ENCODE results near the gene DOCK3.
A peak's percentile ranks its signal among the peaks of the same experiment; 100 is the strongest.
"Not testable (repeated sequence)": the region's sequence is repeated elsewhere in the genome, so short reads cannot be mapped to it uniquely, and the experiment has no call there.

Gene DOCK3

DNA sequence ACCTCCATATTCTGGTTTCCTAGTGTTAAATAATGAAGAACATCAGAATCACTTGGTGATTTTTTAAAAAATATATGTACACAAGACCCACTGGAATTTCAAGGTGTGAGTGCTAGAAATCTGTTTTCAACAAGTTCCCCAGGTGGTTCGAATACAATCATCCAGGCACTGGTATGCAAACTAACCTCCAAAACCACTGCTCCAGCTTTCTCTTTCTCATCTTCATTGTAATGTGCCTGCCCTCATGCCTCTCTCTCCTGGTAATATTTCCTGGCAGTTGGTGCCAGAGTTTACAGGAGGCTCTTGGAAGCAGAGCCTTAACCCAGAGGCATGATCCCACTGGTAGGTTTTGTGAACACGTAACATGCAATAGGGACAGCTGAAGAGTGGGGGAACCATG, 547.2 kb downstream of the DOCK3 start:
- no peak for DNase-seq (ENCODE audit: low spot score)

GRCh38 chr3:51224283-51224682, 549.6 kb downstream of the DOCK3 start:
- DNase-seq (ENCODE audit: low spot score) = no peak

DNA sequence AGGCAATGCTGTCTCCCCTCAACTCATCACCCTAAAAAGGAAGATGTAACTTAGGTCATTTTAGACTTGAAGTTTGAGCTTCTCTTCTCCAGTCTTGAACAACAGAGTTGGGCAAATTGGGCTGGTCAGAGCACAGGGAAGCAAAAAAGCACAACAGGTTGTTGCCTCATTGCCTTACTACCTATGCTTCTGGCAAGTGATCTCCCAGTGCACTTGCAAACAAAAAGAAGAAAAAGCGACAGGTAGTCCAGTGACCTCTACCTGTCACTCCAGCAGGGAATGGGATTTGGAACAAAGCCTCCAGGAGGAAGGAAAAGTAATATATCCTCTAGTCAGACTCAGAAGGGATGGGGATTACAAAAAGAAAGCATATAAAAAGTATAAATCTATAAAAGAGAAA, 550.1 kb downstream of the DOCK3 start:
- no peak for DNase-seq (ENCODE audit: low spot score)

GRCh38 chr3:51242939-51243338, 568.2 kb downstream of the DOCK3 start:
- DNase-seq (ENCODE audit: low spot score) = no peak

GRCh38 chr3:51243924-51244323, 569.2 kb downstream of the DOCK3 start:
- DNase-seq (ENCODE audit: low spot score) = no peak

DNA sequence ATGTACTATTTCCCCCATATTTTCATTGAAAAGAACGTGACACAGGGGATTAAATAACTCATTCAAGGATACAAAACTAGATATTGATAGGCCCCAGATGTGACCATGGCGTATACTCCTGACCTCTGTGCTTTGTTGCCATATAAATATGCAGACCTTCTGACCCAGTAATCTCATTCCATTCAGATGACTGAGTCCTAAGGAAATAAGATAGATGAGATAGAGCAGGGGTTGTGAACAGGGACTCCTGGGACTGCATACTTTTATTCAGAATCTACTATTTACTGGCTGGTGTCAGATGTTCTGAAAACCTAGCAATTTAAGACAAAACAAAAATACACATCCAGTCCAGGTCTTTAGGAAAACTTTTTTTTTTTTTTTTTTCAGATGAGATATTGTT, 571.1 kb downstream of the DOCK3 start:
- no peak for DNase-seq (ENCODE audit: low spot score)

- DNase-seq (ENCODE audit: low spot score) = no peak
Measured at GRCh38 chr3:51257870-51258269, 583.1 kb downstream of the DOCK3 start.

GRCh38 chr3:51264166-51264565, 589.4 kb downstream of the DOCK3 start:
- not testable (repeated sequence) for DNase-seq (ENCODE audit: low spot score)

DNA sequence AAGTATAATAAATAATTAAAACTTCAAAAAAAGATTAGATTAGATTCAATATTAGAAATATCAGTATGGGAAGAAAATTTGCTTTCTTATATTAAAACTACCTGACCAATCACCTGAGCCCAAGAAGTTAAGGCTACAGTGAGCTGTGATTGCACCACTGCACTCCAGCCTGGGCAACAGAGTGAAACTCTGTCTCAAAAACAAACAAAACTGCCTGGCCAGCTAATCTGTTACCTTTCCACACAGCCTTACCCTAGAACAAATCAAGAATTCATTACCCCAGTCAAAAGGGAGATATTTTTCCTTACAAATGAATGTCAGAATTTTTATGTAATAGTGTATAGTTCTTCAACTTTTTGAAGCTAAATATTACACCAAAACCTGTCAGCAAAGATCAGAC, 593.4 kb downstream of the DOCK3 start:
- DNase-seq (ENCODE audit: low spot score) = no peak

DNA sequence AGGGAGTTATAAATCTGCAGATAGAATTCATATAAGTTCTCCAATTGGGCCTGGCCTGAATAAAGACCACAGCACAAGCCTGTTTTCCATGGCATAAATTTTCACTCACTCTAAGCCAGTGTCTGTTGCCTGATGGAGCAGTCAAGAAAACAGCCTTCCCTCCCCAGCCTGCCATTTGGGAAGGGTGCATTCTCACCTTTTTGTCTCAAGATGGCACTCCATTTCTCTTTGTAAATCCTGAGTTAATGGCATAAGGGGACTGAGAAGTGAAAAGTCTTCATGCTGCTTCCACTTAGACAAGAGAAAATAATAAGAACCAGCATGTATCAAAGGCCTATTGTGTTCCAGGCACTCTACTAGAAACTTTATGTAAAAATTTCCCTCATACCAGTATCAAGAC, 594.7 kb downstream of the DOCK3 start:
- DNase-seq (ENCODE audit: low spot score) = no peak

DNA sequence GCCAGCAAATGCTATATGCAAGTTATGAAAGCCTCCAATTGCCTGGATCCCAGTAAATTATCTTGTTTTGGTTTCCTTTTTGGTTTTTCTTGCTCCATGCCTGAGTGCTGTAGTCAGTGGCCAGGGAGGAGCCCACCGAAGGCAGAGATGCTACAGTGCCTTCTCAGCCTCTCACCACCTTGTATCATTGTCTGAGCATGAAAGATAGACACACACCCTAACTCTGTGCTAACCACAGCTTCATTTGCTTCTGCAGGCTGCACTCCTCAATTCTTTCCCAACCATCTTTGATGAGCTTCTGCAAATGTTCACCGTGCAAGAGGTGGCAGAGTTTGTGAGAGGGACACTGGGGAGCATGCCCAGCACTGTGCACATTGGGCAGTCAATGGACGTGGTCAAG, 595.8 kb downstream of the DOCK3 start:
- DNase-seq (ENCODE audit: low spot score) = no peak

- DNase-seq (ENCODE audit: low spot score) = no peak
Measured at GRCh38 chr3:51271172-51271571, 596.4 kb downstream of the DOCK3 start.

- DNase-seq (ENCODE audit: low spot score) = no peak
Measured at GRCh38 chr3:51274052-51274451, 599.3 kb downstream of the DOCK3 start.

GRCh38 chr3:51275111-51275805, 600.5 kb downstream of the DOCK3 start:
- no peak for DNase-seq (ENCODE audit: low spot score)

GRCh38 chr3:51276046-51276445, 601.3 kb downstream of the DOCK3 start:
- DNase-seq (ENCODE audit: low spot score) = no peak

DNA sequence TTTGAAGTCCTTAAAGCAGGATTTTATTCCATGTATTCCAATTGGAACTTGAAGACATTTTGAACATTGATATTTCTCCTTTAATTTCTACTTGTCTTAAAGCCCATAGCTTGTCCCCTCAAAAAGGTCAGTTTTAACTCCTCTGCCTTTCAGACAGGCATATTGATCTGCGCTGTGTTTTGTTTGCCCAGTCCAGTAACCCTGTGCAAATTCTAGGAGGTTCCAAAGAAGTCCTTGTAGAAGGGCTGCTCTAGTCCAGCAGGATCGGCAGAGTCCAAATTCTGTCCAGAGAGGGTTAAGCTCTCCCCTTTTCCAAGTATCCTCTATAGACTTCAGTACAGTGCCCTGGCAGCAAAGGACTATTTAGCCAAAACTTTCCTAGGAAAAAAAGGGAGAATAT, 604.7 kb downstream of the DOCK3 start:
- no peak for DNase-seq (ENCODE audit: low spot score)

DNA sequence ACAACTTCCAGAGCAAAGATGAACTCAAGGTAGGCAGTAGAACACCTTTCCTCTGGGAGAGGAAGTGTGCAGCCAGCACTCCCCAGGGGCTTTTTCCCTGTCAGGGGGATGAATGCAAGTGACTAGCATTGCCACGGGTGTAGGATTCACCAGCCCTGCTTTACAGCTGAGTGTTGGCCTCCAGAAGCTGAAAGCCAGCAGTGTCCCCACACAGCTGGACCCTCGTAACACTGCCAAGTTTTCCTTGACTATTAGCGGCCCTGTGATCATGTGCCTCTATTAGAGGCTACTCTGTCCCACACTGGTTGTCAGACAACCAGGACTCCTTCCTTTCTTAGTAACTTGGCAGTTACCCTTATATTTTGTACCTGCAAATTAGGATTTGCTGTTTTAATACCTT, 605.4 kb downstream of the DOCK3 start:
- DNase-seq (ENCODE audit: low spot score) = peak; percentile 57

- DNase-seq (ENCODE audit: low spot score) = no peak
Measured at GRCh38 chr3:51282931-51283330, 608.2 kb downstream of the DOCK3 start.

DNA sequence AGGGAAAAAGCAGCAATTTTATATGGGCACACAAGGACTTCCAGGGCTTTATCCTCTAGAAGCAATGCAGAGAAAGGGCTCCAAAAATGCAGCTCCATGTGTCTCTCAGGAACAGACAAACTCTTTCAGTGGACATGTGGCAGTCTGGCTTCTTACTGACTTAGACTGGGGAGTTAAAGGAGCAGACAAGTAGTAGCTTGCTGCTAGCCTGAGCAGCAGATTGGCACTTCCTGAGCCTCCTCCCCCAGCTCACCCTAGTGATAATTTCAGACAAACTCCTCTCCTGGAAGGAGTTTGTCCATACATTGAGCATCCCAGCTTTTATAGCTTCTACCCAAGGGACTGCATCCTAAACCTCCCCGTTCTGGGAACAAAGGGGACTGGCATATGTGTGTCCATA, 608.7 kb downstream of the DOCK3 start:
- no peak for DNase-seq (ENCODE audit: low spot score)

- no peak for DNase-seq (ENCODE audit: low spot score)
Measured at GRCh38 chr3:51295625-51296024, 620.9 kb downstream of the DOCK3 start.

DNA sequence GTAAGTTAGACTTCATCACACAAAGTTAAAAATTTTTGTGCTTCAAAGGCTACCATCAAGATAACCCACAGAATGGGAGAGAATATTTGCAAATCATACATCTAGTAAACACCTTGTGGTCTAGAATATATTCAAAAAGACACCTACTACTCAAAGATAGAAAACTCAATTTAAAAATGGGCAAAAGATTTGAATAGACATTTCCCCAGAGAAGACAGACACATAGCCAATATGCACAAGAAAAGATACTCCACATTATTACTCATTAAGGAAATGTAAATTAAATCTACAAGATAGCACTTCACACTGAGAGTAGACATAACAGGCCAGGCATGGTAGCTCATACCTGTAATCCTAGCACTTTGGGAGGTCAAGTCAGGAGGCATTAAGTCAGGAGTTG, 622.6 kb downstream of the DOCK3 start:
- no peak for DNase-seq (ENCODE audit: low spot score)

- DNase-seq (ENCODE audit: low spot score) = no peak
Measured at GRCh38 chr3:51304230-51304629, 629.5 kb downstream of the DOCK3 start.

- DNase-seq (ENCODE audit: low spot score) = no peak
Measured at GRCh38 chr3:51306093-51306492, 631.4 kb downstream of the DOCK3 start.

DNA sequence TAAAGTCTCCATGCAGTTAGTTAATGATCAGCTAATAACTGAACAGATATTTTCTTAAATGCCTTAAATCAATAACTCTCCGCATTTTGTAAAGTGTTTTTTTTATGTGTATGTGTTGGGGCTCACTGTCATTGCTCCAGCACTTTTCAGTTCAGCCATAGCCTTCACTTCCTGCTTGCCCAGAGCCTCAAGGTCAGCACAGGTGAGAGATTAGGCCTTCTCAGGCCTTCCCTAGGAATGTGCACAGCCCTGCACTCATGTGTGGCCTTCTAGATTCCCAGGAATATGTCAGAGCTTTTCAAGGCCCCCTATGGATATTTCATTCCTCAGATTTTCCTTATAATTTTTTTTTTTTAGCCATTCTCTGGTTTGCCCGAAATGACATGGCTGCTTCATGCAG, 632.7 kb downstream of the DOCK3 start:
- DNase-seq (ENCODE audit: low spot score) = no peak

All from putamen (tissue), 1 donor.